Activated T-cell treated with anti-CD3 and anti-CD28 coated beads, Interleukin-2, amount 50 U/mL, for 48 hours (primary cell): ENCODE data around the gene AFF1.

Source experiments
- DNase-seq, 2 experiments: peaks; one replicate each; pipeline ENCODE4 v3.0.0-alpha.2; 2020

The AFF1 gene

DNA sequence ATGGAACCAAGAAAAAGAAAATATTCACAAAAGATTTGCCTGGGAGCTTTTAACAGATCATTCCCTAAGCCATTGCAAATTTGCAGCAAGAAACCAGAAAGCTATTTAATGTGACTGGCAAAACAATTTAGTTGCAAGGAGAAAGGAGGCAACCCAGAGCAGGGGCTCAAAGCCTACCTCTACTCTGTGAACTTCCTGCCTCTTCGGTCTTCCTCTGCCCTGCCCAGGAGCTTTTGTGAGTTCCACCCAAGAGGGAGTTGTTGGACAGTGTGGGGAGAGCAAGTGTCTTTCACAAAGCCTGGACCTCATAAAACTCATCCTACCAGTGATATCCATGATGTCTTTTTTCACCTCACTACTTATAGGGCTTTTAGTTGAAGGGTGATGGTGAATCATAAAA lies 107.4 kb downstream of the AFF1 start:
- DNase-seq: no peak

GRCh38 chr4:87042986-87043820 lies 108.4 kb downstream of the AFF1 start:
- DNase-seq: no peak

DNA sequence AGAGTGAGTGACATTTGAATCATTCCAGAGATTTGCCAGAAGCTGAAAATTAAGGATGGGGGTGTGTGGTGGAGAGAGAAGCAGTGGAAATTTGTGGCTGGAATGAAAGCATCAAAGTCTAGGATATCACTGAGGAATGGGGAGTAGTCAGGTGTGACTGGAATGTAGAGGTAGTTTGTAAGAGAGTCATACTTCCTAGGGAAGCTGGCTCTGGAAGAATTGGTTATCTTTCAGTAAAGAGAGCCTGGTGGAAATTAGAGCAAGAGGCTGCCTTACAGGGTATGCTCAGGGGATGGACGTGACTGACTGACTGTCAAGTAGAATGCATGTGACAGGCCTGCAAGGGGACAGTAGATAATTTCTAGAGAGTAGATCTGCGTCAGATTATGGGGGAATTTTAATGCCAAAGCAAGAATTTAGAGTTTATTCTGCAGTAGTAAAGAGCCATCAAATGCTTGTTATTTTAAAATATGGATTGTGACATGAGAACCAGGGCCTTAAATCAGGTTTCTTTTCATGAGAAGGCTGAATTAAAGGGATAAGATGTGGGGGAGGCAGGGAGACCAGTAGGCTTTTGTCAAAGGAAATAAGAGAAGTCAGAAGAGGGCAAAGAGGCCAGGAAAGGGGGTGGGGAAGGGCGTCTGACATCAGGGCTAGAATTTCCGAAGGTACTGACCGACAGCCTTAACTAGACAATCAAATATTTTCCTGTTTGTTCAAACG lies 109.9 kb downstream of the AFF1 start:
- DNase-seq: no peak

DNA sequence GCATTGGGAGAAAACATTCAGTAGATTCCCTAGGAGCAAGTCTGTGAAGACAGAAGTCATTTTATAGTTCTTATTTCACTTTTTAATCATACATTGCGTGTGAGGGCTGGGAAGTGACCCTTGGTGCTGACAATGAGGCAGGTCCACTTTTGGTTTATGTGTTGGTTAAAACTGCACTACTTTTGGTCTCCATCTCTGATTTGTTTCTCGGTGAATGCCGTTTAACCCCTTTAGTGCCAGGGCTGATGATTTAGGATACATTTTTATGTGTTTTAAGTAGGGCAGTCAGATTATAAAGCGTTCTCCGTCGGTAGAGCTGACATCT lies 110.4 kb downstream of the AFF1 start:
- DNase-seq: no peak

DNA sequence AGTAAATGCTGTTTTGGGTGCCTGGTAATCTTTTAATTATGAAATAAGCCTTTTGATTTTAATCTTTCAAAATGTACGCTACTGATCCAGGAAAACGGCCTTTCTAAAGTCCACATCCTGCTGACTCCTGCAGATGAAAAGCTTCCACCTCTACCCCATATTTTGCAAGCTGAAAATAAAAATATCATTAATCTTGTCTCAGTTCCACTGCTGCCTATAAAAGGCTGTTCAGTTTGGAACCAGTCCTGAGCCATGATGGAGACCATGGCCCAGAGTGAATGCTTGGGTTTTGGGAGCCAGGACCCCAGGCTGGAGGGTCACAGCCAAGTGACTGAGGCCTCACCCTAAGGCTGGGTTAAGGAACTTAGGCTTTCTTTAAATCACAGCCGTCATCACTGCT lies 110.8 kb downstream of the AFF1 start:
- DNase-seq: no peak

- no peak for DNase-seq
Observed at GRCh38 chr4:87046121-87046551, 111.3 kb downstream of the AFF1 start.

DNA sequence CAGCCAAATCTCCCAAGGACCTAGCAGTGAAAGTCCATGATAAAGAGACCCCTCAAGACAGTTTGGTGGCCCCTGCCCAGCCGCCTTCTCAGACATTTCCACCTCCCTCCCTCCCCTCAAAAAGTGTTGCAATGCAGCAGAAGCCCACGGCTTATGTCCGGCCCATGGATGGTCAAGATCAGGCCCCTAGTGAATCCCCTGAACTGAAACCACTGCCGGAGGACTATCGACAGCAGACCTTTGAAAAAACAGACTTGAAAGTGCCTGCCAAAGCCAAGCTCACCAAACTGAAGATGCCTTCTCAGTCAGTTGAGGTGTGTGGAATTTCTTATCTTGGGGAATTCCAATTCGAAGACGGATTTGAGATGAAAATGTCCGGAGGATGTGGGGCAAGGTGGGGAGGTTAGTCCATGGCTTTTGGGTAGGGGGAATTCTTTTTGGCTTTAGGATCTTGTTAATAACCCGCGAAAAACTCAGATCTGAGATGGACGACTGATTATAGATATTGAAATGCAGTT lies 112.5 kb downstream of the AFF1 start:
- no peak for DNase-seq

GRCh38 chr4:87049508-87049907 lies 114.7 kb downstream of the AFF1 start:
- no peak for DNase-seq

DNA sequence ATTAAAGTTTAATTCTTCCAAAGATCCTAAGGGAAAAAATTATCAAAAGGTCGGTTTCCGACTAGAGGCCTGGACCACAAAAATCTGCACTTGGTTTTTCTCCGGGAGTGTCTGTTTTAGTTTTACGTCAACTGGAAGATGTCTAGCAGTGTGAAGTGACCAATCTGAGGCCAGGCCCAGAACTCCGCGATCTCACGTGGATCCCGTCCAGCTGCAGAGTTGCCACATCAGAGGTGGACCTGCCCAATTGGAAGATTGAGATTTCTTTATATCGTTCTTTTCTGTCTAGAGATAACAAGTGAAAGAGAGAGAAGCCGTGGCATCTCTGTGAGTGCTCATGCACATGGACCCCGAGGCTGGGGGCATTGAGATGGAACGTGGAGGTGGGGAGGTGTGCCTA lies 115.8 kb downstream of the AFF1 start:
- DNase-seq: no peak

DNA sequence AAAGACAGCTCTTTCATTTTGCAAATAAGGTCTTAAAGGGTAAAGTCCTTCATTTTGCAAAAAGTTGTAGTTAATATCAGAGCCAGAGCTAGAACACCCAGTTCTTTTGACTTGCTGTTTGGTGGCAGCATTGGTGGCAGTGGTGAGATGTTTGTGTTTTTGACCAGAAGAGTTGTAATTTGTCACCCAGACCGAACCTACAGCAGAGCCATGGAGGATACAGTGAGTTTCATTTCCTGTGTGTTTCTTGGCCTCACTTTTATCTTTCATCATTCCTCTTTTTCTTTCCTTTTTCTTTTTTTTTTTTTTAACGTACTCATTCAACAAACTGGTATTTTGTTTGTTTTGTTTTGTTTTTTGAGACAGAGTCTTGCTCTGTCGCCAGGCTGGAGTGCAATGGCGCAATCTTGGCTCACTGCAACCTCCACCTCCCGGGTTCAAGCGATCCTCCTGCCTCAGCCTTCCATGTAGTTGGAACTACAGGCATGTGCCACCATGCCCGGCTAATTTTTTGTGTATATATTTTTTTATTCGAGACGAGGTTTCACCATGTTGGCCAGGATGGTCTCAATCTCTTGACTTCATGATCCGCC lies 116.4 kb downstream of the AFF1 start:
- no peak for DNase-seq

DNA sequence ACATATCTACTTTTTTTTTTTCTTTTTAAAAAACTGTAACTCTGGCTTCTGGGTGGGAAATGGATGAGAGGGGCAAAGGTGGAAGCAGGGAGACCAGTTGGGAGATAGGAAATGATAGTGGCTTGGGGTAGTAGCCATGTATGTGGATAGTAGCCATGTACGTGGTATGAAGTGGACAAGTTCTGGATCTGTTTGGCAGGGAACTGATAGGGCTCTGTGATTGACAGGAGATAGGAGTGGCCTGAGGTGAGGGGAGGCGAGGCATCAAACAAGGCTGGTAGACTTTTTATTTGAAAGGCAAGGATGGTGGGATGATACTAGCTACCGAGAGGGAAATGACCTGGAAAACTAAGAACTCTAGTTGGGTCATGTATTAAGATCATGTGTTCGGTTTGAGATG lies 117.8 kb downstream of the AFF1 start:
- DNase-seq: no peak

DNA sequence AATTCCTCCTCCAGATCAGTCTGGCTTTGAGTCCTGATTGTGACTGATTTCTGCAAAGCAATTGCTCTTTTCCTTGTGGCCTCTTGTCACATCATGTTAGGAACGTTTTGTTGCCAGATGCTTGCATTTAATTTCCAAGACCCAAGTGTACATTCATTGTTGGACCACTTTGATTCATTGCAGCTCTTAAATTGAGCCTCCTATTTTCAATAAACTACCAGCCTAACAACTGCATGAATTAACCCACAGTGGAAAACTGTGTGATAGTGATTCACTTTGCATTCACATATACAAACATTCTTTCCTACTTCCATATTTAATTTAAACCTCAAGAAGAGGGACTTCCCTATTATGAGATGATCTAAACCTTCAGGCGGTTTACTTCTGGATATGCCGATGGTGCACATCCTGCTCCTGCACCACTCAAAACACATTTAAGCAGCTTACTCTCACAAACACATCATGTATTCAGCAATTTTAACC lies 118.4 kb downstream of the AFF1 start:
- peak; percentile 37 to 41 for DNase-seq

GRCh38 chr4:87053802-87054767 lies 119.3 kb downstream of the AFF1 start:
- no peak for DNase-seq

DNA sequence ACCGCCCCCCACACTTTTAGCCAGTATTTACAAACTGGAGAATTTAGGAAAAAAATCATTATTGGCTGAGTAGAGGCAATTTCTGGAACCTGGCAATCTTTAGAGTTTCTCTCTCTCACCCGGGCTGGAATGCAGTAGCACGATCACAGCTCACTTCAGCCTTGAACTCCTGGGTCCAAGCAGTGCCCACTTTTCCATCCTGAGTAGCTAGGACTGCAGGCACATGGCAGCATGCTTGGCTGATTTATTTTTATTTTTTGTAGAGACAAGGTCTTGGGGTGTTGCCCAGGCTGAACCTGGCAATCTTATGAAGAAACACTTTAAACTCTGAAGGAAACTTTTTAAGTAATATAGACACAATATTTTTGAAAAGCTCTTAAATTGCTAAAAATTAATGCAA lies 120.1 kb downstream of the AFF1 start:
- DNase-seq: no peak

GRCh38 chr4:87055311-87055710 lies 120.5 kb downstream of the AFF1 start:
- DNase-seq: no peak

DNA sequence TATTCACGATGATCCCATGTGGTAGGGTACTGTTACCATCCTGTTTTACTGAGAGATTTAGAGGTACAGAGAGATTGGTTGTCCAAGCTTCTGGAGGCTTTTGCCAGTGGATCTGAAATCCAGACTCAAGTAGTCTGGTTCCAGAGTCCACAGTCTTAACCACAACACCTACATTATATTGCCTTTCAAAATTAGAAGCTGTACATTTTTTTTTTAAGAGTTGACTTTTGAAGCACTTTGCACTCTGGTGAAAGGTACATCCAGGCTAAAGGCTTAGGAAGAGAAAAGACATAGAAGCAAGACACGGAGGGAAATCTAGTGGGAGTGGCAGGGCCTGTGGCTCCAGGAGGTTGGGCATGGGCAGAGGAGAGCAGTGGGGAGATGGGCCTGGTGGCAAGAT lies 122.1 kb downstream of the AFF1 start:
- no peak for DNase-seq

GRCh38 chr4:87057835-87058355 lies 123.1 kb downstream of the AFF1 start:
- no peak for DNase-seq

DNA sequence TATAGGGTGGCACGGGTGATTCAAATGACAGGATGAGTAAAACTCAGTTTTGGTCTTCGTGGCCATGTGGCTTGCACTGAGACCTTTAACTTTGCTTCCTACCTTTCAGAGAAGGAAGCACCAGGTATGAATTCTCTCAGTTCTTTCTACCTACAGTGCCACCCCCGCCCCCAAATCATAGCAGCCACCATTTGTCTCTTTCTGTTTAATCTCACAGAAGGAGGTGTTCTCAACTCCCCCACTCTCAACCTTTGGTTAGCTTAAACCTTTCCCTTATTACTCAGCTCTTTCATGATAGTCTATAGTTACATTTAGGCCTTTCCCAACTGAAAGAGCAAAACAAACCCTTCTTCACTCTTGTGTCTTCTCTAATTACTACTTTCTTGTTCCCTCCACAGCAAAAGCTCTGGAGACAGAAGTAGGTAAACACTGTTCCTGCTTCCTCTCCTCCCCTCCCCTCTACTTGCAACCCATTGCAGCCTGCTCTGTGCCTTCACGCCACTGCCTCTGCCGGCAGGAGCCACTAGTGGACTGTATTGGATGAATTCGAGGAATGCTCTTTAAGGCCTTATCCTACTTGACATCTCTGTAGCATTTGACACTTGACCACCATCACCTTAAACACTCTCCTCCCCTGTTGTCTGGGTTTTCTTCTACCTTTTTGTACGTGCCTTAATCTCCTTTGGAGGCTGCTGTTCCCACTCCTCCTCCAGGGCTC lies 123.7 kb downstream of the AFF1 start:
- DNase-seq: peak; percentile 73

GRCh38 chr4:87060957-87061356 lies 126.1 kb downstream of the AFF1 start:
- DNase-seq: peak in 1 of 2 experiments; percentile 37

DNA sequence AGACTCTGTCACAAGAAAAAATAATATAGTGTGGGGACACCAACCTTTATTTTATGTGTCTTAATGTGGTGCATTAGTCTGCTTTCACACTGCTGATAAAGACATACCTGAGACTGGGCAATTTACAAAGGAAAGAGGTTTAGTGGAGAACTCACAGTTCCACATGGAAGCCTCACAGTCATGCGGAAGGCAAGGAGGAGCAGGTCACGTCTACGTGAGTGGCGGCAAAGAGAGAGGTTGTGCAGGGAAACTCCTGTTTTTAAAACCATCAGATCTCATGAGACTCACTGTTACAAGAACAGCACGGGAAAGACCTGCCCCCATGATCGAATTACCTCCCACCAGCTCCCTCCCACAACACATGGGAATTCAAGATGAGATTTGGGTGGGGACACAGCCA lies 130.2 kb downstream of the AFF1 start:
- no peak for DNase-seq

DNA sequence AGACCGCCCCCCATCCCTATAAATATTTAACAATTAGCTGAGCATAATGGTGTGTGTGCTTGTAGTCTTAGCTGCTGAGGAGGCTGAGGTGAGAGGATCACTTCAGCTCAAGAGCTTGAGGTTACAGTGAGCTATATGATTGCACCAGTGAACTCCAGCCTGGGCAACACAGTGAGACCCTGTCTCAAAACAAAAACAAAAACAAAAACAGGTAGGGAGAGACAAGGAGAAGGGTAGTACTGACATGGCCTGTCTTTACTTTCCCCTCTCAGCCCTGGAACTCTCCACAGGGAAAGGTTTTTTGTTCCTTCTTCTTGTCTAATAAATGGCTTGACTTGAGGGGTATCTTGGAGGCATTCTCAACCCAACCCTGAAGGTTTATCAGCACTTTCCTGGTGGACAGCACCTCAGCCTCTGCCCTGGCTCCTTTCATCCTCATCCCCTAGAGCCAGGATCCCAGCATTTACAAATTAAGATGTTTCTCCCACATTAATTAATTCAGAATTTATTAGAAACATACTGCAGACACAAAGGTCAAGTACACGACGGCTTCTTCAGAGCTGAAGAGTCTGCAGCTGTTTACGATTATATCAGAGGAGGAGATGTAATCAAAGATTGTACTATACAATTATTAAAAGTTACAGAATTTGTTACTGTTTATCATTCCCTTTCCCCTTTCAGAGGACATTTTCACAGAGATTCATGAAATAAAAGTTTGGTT lies 131.8 kb downstream of the AFF1 start:
- no peak for DNase-seq
